Right ventricle myocardium inferior (tissue), 1 donor: ENCODE results near the gene PAX4. TPM values are rescaled to one million over a fixed set of nuclear protein-coding genes. Genes with fewer than 3 reads are reported as not detected.

ENCODE experiments used
- ATAC-seq: fragments of 200-7000 bp; cut with Tn5 transposase; one replicate; pipeline ENCODE4 v1.9.1; 2020; ENCODE audit warnings: mild to moderate bottlenecking, moderate library complexity
- DNase-seq: peaks from one replicate; pipeline ENCODE4 v3.0.0; 2021; ENCODE audit errors: missing footprints
- intact Hi-C: fragments of 100-400 bp; cut with DNase I; formaldehyde crosslinking; loops from one replicate; pipeline ENCODE4 v1.11.0; 2022
- long read RNA-seq: library from polyadenylated mRNA; unstranded; transcript quantifications from one replicate; pipeline ENCODE4 v2.0.0, GENCODE V29; 2021
- total RNA-seq: library from RNA; stranded (reverse); fragmentation: NEBNext Ultra II Directional; extraction: Animal tissue kit (Norgen Biotek cat#: 25700); gene quantifications from one replicate; pipeline ENCODE4 v1.2.1, GENCODE V29; 2021
- donor health status: DM: no; HTN: yes; CAD: no; lungs with severe emphysema.

PAX4 gene
- not detected for total RNA-seq
- long read RNA-seq, result 0 reads

GRCh38 chr7:127618042-127618441 lies at the start of gene PAX4:
PAX4 (minus strand) TSS chr7:127618142; CDS start chr7:127615928, 2,214 bp downstream.
- ATAC-seq (no peak), DNase-seq (no peak)
- intact Hi-C loops, result no loop called here

DNA sequence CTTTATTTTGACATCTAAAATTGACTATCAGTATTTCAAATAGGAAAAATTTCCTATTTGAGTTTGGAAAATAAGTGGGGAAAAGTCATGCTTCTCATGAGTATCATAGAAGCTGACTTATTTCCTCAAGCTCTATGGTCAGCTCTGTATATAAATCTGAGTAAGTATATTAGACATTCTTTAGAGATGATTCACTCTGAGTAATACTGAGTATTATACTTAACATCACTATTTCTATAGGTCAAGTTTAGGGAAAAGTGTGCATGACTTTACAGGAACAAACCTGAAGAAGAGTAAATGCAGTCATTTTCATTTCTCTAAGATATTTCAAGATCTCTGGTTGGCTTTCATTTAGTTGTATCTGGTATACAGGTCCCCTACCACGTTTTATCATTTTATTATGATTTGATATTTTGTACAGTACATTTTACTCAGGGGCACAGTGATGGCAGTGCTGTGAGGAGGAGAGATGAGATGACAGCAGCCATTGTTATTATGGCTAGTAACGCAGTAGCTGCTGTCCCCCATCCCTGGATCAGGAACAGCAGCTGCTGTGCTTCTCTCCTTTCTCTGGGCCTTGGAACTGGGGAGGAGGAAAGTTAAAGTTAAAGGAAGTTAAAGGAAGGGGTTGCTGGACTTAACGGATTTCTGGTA lies 49.2 kb upstream of the PAX4 start:
- intact Hi-C loops, result no loop called here
- DNase-seq (no peak), ATAC-seq (no peak)

DNA sequence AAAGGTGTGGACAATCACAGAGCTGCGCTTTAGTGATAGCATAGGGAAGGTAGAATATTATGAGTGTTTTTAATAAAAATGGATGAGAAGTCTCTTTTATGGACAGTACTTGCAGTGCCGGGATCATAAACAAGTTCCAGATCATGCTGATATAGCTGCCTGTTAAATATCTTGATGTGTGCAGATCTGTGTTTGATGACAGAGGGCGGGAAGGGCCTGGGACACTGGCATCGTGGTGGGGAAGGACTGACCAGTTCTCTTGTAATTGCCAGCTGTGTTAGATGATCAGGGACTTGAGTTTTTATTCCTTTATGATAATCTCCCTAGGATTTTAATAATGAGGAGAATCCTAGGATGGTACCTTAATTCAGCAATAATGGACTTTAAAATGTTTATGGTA lies 48.7 kb upstream of the PAX4 start:
- intact Hi-C loops, result no loop called here
- DNase-seq, result no peak
- no peak for ATAC-seq

DNA sequence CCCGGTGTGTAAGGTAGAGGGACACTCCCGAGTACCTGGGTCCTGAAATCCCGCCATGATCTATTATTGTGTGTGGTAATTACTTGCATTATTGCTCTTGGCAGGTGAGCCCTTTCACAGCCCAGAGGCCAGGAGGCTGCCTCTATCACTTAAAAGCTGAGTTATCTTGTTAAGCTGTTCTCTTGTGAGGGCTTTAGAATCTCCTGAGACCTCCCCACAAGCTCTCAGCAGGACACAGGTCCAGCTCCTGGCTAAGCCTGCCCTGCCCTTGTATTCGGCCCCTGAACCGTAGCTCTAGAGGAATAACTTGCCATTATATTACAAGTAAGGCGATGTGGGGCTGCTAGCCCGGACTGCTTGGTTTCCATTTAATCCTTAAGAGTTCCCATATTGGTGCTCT lies 48.0 kb upstream of the PAX4 start:
- no peak for ATAC-seq
- no peak for DNase-seq
- intact Hi-C loops, result no loop called here

- DNase-seq (no peak), ATAC-seq (no peak)
- intact Hi-C loops, result no loop called here
These were observed 41.2 kb upstream of the PAX4 start for GRCh38 chr7:127658970-127659630.

- intact Hi-C loops, result no loop called here
- DNase-seq, result no peak
- no peak for ATAC-seq
These were observed 39.6 kb upstream of the PAX4 start for GRCh38 chr7:127657500-127657899.

- intact Hi-C loops, result no loop called here
- no peak for DNase-seq
- no peak for ATAC-seq
These were observed 37.8 kb upstream of the PAX4 start for GRCh38 chr7:127655720-127656119.

GRCh38 chr7:127654404-127655394 lies 36.8 kb upstream of the PAX4 start:
- intact Hi-C loops, result no loop called here

GRCh38 chr7:127653396-127653795 lies 35.5 kb upstream of the PAX4 start:
- intact Hi-C loops, result no loop called here
- no peak for ATAC-seq
- no peak for DNase-seq

More at GRCh38 chr7:127654404-127655394, 36.8 kb upstream of the PAX4 start:
- DNase-seq (no peak), ATAC-seq (no peak)

GRCh38 chr7:127652333-127653248 lies 34.6 kb upstream of the PAX4 start:
- no peak for DNase-seq
- ATAC-seq, result no peak
- intact Hi-C loops, result no loop called here

- intact Hi-C loops, result loop anchor here (2.0 kb wide), 1 partner anchor 63 kb away; the partner anchor contains the start of gene ARF5
- DNase-seq (peak; percentile 99), ATAC-seq (peak; percentile 98)
These were observed 33.8 kb upstream of the PAX4 start, which contains the start of gene SND1 for GRCh38 chr7:127651556-127652332. SND1 (plus strand) TSS chr7:127652194; CDS start chr7:127652374, 180 bp downstream.

DNA sequence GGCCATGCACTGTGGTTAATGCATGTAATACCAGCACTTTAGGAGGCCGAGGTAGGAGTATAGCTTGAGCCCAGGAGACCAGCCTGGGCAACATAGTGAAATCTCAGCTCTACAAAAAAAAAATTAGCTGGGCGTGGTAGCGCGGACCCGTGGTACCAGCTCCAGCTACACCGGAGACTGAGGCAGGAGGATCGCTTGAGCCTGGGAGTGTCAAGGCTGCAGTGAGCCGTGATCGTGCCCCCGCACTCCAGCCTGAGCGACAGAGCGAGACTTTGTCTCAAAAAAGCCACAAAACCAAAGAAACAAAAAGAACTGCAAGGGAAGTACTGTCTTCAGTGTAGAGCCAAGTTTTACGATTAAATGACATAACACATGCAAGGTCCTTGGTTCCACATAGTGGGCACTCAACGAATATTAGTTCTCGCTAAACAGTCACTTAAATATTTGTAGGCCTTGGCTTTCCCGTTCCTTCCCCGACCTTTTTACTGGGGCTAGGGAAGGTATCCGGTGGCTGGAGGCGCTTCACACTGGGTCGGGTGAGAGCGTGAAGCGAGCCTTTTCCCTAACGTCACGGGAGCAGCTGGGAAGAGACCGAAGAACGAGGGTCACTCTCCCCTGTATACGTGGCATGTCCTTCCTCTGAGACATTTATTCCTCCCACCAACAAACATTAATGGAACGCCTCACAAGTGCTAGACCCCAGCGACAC lies 33.1 kb upstream of the PAX4 start:
- peak; percentile 4 for ATAC-seq
- intact Hi-C loops, result loop anchor here (2.0 kb wide), 1 partner anchor 62 kb away; the partner anchor contains the start of gene ARF5
- DNase-seq, result no peak

DNA sequence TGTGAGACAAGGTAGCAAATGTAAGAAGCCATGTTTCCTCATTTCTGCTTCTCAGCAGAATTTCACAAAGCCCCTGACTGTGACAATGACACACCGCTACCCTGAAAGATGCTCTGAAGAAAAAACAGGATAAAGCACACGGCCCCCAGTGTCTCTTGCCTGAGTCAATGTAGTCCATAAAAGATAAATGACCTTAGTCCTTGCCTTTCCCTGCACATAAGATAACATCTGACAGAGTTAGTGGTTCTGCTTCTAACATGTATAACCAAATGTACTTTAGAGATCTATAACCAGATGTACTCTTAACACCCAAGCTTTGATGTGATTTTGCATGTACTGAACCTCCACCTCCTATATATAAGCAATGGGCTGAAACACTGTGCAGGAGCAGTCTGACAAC lies 31.0 kb upstream of the PAX4 start:
- intact Hi-C loops, result no loop called here
- no peak for DNase-seq

GRCh38 chr7:127647636-127648035 lies 29.7 kb upstream of the PAX4 start:
- DNase-seq (no peak), ATAC-seq (no peak)
- intact Hi-C loops, result no loop called here

More for the DNA sequence above, 31.0 kb upstream of the PAX4 start:
- no peak for ATAC-seq

- DNase-seq (no peak), ATAC-seq (no peak)
- intact Hi-C loops, result no loop called here
These were observed 26.5 kb upstream of the PAX4 start for GRCh38 chr7:127644484-127644883.

DNA sequence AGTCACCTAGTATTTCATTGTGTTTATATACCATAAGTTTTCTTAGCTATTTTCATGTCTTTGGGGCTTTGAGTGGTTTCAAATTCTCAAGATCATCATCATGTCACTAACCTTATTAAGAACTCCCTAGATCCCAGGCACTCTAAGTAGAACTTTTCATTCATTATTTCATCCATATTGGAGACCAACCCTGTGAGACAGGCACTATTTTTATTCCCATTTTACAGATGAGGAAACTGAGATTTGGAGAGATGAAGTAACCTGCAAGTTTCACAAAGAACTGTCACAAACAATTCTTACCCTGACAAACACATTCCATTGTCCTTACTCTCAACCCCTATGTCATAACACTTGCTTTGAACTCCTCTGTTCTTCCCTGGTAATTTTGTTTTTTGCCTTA lies 20.3 kb upstream of the PAX4 start:
- intact Hi-C loops, result no loop called here
- DNase-seq, result no peak
- ATAC-seq, result no peak
